Stimulated activated CD4-positive, alpha-beta T cell treated with anti-CD3 and anti-CD28 coated beads, TNF-alpha, amount 100 ng/mL, for 4 hours (primary cell): ENCODE measurements around the gene CCT7.
A peak's percentile ranks its signal among the peaks of the same experiment; 100 is the strongest.

Experiments
- DNase-seq, 3 experiments: peaks; one replicate each; pipeline ENCODE4 v3.0.0-alpha.2; 2020; ENCODE audit warnings: low read depth in 3 of 3

CCT7 gene

GRCh38 chr2:73267008-73267407, 32.9 kb downstream of the CCT7 start:
- DNase-seq = no peak

- DNase-seq = no peak
Observed at GRCh38 chr2:73268366-73268829, 34.3 kb downstream of the CCT7 start.

- peak; percentile 47 to 61 (median 54) for DNase-seq
Observed at GRCh38 chr2:73268830-73269685, 35.0 kb downstream of the CCT7 start.

GRCh38 chr2:73269686-73270465, 35.8 kb downstream of the CCT7 start:
- no peak for DNase-seq

GRCh38 chr2:73272270-73272669, 38.2 kb downstream of the CCT7 start:
- no peak for DNase-seq

GRCh38 chr2:73279852-73280251, 45.7 kb downstream of the CCT7 start:
- DNase-seq = no peak

- no peak for DNase-seq
Observed at GRCh38 chr2:73281244-73281643, 47.1 kb downstream of the CCT7 start.

GRCh38 chr2:73282924-73283544, 48.9 kb downstream of the CCT7 start:
- DNase-seq = no peak

GRCh38 chr2:73283545-73284295, 49.6 kb downstream of the CCT7 start:
- peak in 1 of 3 experiments; percentile 9 for DNase-seq

- DNase-seq = peak; percentile 62 to 80 (median 63)
Observed at GRCh38 chr2:73284296-73285158, 50.4 kb downstream of the CCT7 start, which contains the start of gene FBXO41. Gene FBXO41 (minus strand): TSS chr2:73284478. CDS start chr2:73269630, 14,848 bp downstream.

- DNase-seq = no peak
Observed at GRCh38 chr2:73285159-73285739, 51.1 kb downstream of the CCT7 start.

GRCh38 chr2:73286134-73286655, 52.1 kb downstream of the CCT7 start:
- DNase-seq = no peak

- no peak for DNase-seq
Observed at GRCh38 chr2:73289304-73289703, 55.2 kb downstream of the CCT7 start.

- no peak for DNase-seq
Observed at GRCh38 chr2:73290049-73290839, 56.1 kb downstream of the CCT7 start.

GRCh38 chr2:73291093-73291460, 57.0 kb downstream of the CCT7 start:
- peak in 1 of 3 experiments; percentile 38 for DNase-seq

- DNase-seq = no peak
Observed at GRCh38 chr2:73291461-73292315, 57.6 kb downstream of the CCT7 start.

- DNase-seq = no peak
Observed at GRCh38 chr2:73292316-73292905, 58.3 kb downstream of the CCT7 start.
